Osteocyte (in vitro differentiated cells): ENCODE measurements around the gene CCM2. TPM values are rescaled to one million over a fixed set of nuclear protein-coding genes. Genes with fewer than 3 reads are reported as not detected.
"Not testable (repeated sequence)": the region's sequence is repeated elsewhere in the genome, so short reads cannot be mapped to it uniquely, and the experiment has no call there.

Experiments
- DNase-seq: peaks from one replicate; pipeline ENCODE4 v3.0.0; 2021; ENCODE audit warnings: mixed read lengths; ENCODE audit not compliant: unreplicated experiment; ENCODE audit errors: extremely low spot score
- H3K27ac Mint-ChIP-seq: one replicate; pipeline ENCODE4 v1.8.0; 2021; ENCODE audit warnings: mild to moderate bottlenecking, mixed read lengths; ENCODE audit not compliant: unreplicated experiment
- H3K27me3 Mint-ChIP-seq: one replicate; pipeline ENCODE4 v1.8.0; 2021; ENCODE audit warnings: mixed read lengths; ENCODE audit not compliant: unreplicated experiment
- H3K36me3 Mint-ChIP-seq: one replicate; pipeline ENCODE4 v1.8.0; 2021; ENCODE audit warnings: mixed read lengths; ENCODE audit not compliant: unreplicated experiment
- H3K4me1 Mint-ChIP-seq: one replicate; pipeline ENCODE4 v1.8.0; 2021; ENCODE audit warnings: mixed read lengths; ENCODE audit not compliant: unreplicated experiment
- H3K4me3 Mint-ChIP-seq: one replicate; pipeline ENCODE4 v1.8.0; 2021; ENCODE audit warnings: mild to moderate bottlenecking, moderate library complexity, mixed read lengths; ENCODE audit not compliant: unreplicated experiment
- H3K9me3 Mint-ChIP-seq: one replicate; pipeline ENCODE4 v1.8.0; 2021; ENCODE audit warnings: mixed read lengths; ENCODE audit not compliant: unreplicated experiment
- total RNA-seq: library from RNA; stranded (reverse); gene quantifications from 2 replicates; pipeline ENCODE4 v1.2.1, GENCODE V29; 2021
- TF ChIP-seq, protein P1 (sequence below): fragments of 200-600 bp; sonication (generic); IDR thresholded peaks from 2 replicates; pipeline ENCODE4 v1.5.0; 2021; ENCODE audit warnings: antibody characterized with exemption, mild to moderate bottlenecking, moderate library complexity

Gene CCM2
- total RNA-seq, 1 donor from 2014 or later: 42.3 TPM

DNA sequence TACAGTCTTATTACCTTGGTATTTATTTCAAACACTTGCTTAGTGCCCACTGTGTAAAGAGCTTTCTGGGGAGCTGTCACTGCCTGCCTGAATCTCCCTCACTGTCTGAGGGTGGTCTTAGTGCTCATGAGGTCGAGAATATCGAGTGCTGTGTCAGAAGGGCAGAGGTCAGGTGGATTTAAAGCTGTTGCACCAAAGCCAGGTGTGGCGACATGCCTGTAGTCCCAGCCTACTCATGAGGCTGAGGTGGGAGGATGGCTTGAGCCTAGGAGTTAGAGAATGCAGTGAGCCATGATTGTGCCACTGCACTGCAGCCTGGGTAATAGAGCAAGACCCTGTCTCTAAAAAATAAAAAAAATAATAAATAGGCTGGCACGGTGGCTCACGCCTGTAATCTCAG, 20.9 kb downstream of the CCM2 start:
- Mint-ChIP-seq H3K27me3 (no peaks in the 10 kb centered on the region), H3K9me3 (peaks cover 7% of the 10 kb centered on the region), H3K4me1 (peaks cover 5% of the 10 kb centered on the region), H3K36me3 (peaks cover 22% of the 10 kb centered on the region), H3K27ac (no peak overlapping the region), H3K4me3 (no peak overlapping the region)
- DNase-seq: no peak
- TF ChIP-seq, protein P1, sequence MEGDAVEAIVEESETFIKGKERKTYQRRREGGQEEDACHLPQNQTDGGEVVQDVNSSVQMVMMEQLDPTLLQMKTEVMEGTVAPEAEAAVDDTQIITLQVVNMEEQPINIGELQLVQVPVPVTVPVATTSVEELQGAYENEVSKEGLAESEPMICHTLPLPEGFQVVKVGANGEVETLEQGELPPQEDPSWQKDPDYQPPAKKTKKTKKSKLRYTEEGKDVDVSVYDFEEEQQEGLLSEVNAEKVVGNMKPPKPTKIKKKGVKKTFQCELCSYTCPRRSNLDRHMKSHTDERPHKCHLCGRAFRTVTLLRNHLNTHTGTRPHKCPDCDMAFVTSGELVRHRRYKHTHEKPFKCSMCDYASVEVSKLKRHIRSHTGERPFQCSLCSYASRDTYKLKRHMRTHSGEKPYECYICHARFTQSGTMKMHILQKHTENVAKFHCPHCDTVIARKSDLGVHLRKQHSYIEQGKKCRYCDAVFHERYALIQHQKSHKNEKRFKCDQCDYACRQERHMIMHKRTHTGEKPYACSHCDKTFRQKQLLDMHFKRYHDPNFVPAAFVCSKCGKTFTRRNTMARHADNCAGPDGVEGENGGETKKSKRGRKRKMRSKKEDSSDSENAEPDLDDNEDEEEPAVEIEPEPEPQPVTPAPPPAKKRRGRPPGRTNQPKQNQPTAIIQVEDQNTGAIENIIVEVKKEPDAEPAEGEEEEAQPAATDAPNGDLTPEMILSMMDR: no peak

DNA sequence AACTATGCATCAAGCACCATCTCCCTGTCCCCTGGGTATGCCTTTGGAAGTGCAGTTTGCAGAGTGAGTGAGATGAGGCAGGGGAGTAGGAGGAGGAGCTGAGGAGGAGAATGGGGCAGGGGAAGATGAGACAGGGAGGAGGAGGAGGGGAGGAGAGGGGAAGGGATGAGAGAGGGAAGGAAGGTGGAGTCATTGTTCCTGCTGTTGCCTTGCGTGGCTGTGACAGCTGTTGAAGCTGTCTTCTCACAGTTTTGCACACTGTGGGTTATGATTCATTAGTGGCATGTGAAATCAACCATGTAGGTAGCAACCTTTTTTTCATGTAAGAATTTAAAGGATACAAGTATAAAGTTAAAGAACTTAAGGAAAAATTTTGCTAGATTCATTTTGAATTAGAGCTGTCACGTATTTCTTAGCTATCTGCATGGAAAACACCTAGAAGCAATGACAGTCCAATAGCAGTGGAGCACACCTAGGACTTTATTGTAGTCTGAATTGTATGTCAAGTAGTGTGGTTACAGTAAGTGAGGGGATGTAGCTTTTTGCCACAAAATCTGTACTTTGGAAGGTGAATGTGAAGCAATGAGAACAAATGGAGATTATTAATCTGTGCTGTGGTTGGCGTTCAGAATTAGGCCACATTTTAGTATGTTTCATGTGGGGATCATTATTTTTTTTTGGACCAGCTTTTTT, 21.7 kb downstream of the CCM2 start:
- H3K27me3 Mint-ChIP-seq: no peaks in the 10 kb centered on the region
- H3K36me3 Mint-ChIP-seq: peaks cover 21% of the 10 kb centered on the region
- H3K9me3 Mint-ChIP-seq: peaks cover 7% of the 10 kb centered on the region
- H3K4me1 Mint-ChIP-seq: peaks cover 5% of the 10 kb centered on the region
- TF ChIP-seq, protein P1: no peak
- no peak overlapping the region for H3K27ac Mint-ChIP-seq
- DNase-seq: no peak
- H3K4me3 Mint-ChIP-seq: no peak overlapping the region

DNA sequence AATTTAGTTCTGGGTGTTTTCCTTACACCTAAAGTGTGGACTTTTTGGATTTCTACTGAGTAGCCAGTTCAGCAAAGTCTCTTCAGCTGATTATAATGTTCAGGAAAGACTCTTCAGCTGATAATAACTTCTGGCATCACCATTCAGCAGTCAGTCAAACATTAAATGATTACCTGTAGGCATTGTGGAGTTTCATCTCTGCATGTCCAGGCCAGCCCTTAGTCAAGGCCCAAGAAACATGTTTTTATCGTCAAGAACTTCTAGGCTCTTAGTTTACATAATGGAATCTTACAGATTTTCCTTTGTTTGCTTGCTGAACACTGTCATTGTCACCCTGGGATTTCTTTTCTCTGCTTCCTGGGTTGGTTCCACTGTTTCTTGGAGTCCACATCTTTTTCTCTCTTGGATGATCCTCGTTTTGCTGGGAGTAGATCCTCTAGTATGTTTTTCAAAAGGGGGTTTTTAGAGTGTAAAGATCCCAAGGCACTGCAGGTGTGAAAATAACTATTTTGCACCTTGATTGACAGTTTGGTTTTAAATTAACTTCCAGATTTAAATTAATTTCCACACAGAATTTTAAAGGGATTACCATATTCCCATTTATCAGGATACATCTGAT, 24.2 kb downstream of the CCM2 start:
- Mint-ChIP-seq H3K27me3 (no peaks in the 10 kb centered on the region), H3K36me3 (peaks cover 26% of the 10 kb centered on the region), H3K4me3 (no peak overlapping the region), H3K27ac (no peak overlapping the region), H3K9me3 (peaks cover 7% of the 10 kb centered on the region), H3K4me1 (peaks cover 9% of the 10 kb centered on the region)
- DNase-seq: no peak
- TF ChIP-seq, protein P1: no peak

DNA sequence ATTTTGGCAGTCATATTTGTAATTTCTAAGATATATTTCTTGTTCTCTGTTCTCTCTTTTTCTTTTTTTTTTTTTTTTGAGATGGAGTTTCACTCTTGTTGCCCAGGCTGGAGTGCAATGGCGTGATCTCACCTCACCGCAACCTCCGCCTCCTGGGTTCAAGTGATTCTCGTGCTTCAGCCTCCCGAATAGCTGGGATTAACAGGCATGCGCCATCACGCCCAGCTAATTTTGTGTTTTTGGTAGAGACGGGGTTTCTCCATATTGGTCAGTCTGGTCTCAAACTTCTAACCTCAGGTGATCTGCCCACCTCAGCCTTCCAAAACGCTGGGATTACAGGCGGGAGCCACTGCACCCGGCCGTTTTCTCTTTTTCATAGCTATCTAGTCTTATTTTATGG, 25.5 kb downstream of the CCM2 start:
- H3K4me3 Mint-ChIP-seq, H3K4me1 Mint-ChIP-seq, DNase-seq, H3K27me3 Mint-ChIP-seq, H3K9me3 Mint-ChIP-seq, H3K27ac Mint-ChIP-seq: not testable (repeated sequence)
- H3K36me3 Mint-ChIP-seq: peaks cover 26% of the 10 kb centered on the region

DNA sequence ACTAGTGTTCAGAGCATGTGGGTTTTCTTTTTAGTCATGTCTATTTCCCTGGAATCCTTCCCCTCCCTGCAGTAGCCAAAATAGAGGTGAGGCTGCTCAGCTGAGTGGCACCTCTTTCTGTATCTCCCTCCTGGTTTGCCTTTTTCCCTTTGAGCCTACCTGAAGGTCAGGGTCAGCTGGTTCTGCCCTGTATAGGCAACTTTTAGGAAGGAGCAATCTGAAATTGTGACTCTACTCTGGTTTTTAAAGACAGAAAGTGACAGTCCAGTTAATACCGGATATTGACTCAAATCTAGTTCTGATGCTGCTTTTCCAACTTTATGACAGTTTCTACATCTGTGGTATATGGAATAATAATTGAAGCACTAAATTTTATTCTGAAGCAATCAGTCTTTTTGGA, 26.0 kb downstream of the CCM2 start:
- TF ChIP-seq, protein P1: no peak
- Mint-ChIP-seq H3K27ac (no peak overlapping the region), H3K27me3 (no peaks in the 10 kb centered on the region), H3K4me3 (no peak overlapping the region), H3K9me3 (peaks cover 7% of the 10 kb centered on the region), H3K36me3 (peaks cover 26% of the 10 kb centered on the region), H3K4me1 (peaks cover 9% of the 10 kb centered on the region)
- no peak for DNase-seq
